Keratinocyte (primary cell): ENCODE measurements around the gene KRTAP10-8. TPM values are rescaled to one million over a fixed set of nuclear protein-coding genes. Genes with fewer than 3 reads are reported as not detected.

ENCODE experiments used
- DNase-seq: peaks from one replicate; pipeline ENCODE4 v3.0.0-alpha.2; 2011; ENCODE audit warnings: low read depth, missing footprints, low spot score
- FAIRE-seq: peaks from 2 replicates; lab custom pipeline; 2011; peaks lifted over from hg19 to GRCh38; lab: Jason Lieb, UNC
- H2AFZ ChIP-seq: 2 replicates; pipeline ENCODE4 v1.6.0; 2012; ENCODE audit warnings: low read length, control low read depth, inconsistent platforms; ENCODE audit not compliant: control insufficient read depth
- H3K27ac ChIP-seq: 2 replicates; pipeline ENCODE4 v1.5.1; 2011; ENCODE audit warnings: low read length; ENCODE audit not compliant: control insufficient read depth, insufficient read depth
- H3K27me3 ChIP-seq: 3 replicates; pipeline ENCODE4 v1.6.0; 2011; ENCODE audit warnings: low read length; ENCODE audit not compliant: control insufficient read depth, insufficient read depth; ENCODE audit errors: extremely low read depth
- H3K36me3 ChIP-seq, 2 experiments: 2 replicates in 1 of 2; 3 replicates in 1 of 2; pipeline ENCODE4 v1.5.1; 2011; ENCODE audit warnings: low read length in 2 of 2, mild to moderate bottlenecking in 1 of 2; ENCODE audit not compliant: control insufficient read depth in 2 of 2, insufficient read depth in 2 of 2; ENCODE audit errors: extremely low read depth in 1 of 2
- H3K4me1 ChIP-seq: 3 replicates; pipeline ENCODE4 v1.5.1; 2011; ENCODE audit warnings: low read length; ENCODE audit not compliant: control insufficient read depth, insufficient read depth; ENCODE audit errors: extremely low read depth
- H3K4me2 ChIP-seq: 3 replicates; pipeline ENCODE4 v1.6.0; 2011; ENCODE audit warnings: low read depth, low read length; ENCODE audit not compliant: control insufficient read depth, insufficient read depth; ENCODE audit errors: extremely low read depth
- H3K4me3 ChIP-seq, 3 experiments: fragments of 200-600 bp in 1 of 3; sonication (generic) in 1 of 3; 2 replicates in 2 of 3; 3 replicates in 1 of 3; pipeline ENCODE4 v1.5.1; 2011 to 2016; ENCODE audit warnings: low read length in 3 of 3, mild to moderate bottlenecking in 3 of 3, control low read depth in 2 of 3, inconsistent platforms in 1 of 3, low read depth in 1 of 3, mixed read lengths in 1 of 3, mixed run types in 1 of 3, moderate library complexity in 1 of 3; ENCODE audit not compliant: control insufficient read depth in 2 of 3, insufficient read depth in 2 of 3; ENCODE audit errors: extremely low read depth in 1 of 3
- H3K79me2 ChIP-seq: 2 replicates; pipeline ENCODE4 v1.6.0; 2012; ENCODE audit warnings: low read length; ENCODE audit not compliant: control insufficient read depth, insufficient read depth
- H3K9ac ChIP-seq: 3 replicates; pipeline ENCODE4 v1.6.0; 2011; ENCODE audit warnings: low read length; ENCODE audit not compliant: control insufficient read depth, insufficient read depth; ENCODE audit errors: extremely low read depth
- H3K9me1 ChIP-seq: 3 replicates; pipeline ENCODE4 v1.6.0; 2011; ENCODE audit warnings: low read length; ENCODE audit not compliant: control insufficient read depth, insufficient read depth; ENCODE audit errors: extremely low read depth
- H3K9me3 ChIP-seq: 2 replicates; pipeline ENCODE4 v1.5.1; 2012; ENCODE audit warnings: low read depth, low read length; ENCODE audit not compliant: control insufficient read depth
- H4K20me1 ChIP-seq: 3 replicates; pipeline ENCODE4 v1.6.0; 2011; ENCODE audit warnings: low read length; ENCODE audit not compliant: control insufficient read depth, insufficient read depth; ENCODE audit errors: extremely low read depth
- EZH2 ChIP-seq: IDR thresholded peaks from one replicate; pipeline ENCODE4 v1.6.1; 2012; ENCODE audit warnings: inconsistent platforms, mild to moderate bottlenecking, low read length, moderate library complexity
- dilution Hi-C: fragments of 300-500 bp; cut with MboI; formaldehyde crosslinking; loops from one replicate; pipeline ENCODE4 v1.7.0; 2020; ENCODE audit warnings: low sequenced_read_pairs; ENCODE audit not compliant: extremely low pct_ligation_motif_present
- polyA plus RNA-seq, 5 experiments: library from polyadenylated mRNA; depleted of rRNA in 3 of 5; stranded (reverse) in 3 of 5; stranded (forward) in 1 of 5; unstranded in 1 of 5; fragments of >200 nt; gene quantifications; 1 replicate in 1 of 5; 2 replicates in 3 of 5; 3 replicates in 1 of 5; pipeline versions ENCODE4 v1.2.1 to v1.2.3, GENCODE V29; 2011 to 2012; ENCODE audit warnings: missing spikeins in 2 of 5, low read depth in 1 of 5, low replicate concordance in 1 of 5
- TF ChIP-seq, protein P1 (sequence below), 3 experiments: IDR thresholded peaks in 1 of 3; conservative IDR thresholded peaks in 1 of 3; optimal IDR thresholded peaks in 1 of 3; 2 replicates in 2 of 3; 3 replicates in 1 of 3; pipeline versions ENCODE3 to v1.5.1; 2011; ENCODE audit warnings: low read length in 3 of 3, mild to moderate bottlenecking in 3 of 3, moderate library complexity in 2 of 3, control low read depth in 1 of 3, inconsistent platforms in 1 of 3; ENCODE audit not compliant: insufficient read depth in 2 of 3; ENCODE audit errors: extremely low read depth in 1 of 3

Gene KRTAP10-8
- polyA plus RNA-seq, 1 donor (not counting 4 experiments of a cell fraction or from before 2014, with no cell fraction given) = not detected

DNA sequence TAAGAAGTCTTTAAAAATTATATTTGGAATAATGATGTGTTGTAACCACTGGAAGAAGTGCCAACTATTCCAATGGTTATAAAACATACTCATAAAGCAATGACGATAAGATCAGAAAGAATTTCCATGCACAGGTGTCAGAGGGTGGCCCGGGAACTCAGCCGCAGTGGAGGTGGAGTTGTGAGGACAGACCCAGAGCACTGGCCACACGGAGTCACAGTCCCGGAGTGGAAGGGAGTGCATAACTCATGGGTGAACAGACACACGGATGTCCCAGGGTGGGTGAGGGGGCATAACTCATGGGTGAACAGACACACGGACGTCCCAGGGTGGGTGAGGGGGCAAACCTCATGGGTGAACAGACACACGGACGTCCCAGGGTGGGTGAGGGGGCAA is 35.9 kb upstream of the KRTAP10-8 start:
- peaks cover 5% of the 10 kb centered on the region for H3K9me3 ChIP-seq
- TF ChIP-seq EZH2 = no peak
- H4K20me1 ChIP-seq = no peaks in the 10 kb centered on the region
- no peak overlapping the region for H2AFZ ChIP-seq
- no peaks in the 10 kb centered on the region for H3K79me2 ChIP-seq
- dilution Hi-C loops = no loop called here
- no peaks in the 10 kb centered on the region for H3K36me3 ChIP-seq
- H3K4me3 ChIP-seq = no peak overlapping the region
- DNase-seq (no peak), FAIRE-seq (no peak)
- no peaks in the 10 kb centered on the region for H3K4me1 ChIP-seq
- no peak overlapping the region for H3K9ac ChIP-seq
- H3K27me3 ChIP-seq = no peaks in the 10 kb centered on the region
- no peak overlapping the region for H3K27ac ChIP-seq
- no peaks in the 10 kb centered on the region for H3K9me1 ChIP-seq
- no peak overlapping the region for H3K4me2 ChIP-seq

DNA sequence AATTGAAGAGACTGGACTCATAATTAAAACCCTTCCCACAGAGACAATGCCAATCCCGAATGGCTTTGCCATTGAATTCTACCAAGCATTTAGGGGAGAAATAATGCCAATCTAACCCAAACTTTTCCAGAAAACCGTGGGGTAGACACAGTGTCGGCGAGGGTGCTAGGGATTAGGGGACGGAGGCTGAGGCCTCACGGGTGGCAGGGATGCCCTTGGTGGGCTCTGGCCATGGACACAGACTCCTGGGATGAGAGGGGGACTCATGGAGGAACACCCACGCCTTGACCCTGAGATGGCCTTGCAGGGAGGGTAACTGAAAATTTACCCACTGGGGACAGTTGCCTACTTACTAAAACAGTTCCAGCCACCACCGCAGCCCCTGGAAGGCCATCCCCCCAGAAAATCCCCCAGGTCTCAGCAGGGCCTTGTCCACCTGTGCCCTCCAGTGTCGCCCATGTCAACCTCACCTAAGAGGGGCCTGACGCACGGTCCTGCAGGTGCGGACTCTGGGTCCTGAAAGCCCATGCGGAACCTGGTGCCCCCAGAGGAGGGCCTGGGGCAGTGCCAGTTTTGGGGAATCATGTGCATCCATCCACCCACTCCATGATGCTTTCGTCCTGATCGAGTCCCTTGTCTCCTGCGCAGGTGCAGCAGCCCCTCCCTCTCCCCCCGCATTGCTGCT is 33.4 kb upstream of the KRTAP10-8 start:
- dilution Hi-C loops = no loop called here
- FAIRE-seq (no peak), DNase-seq (no peak)
- no peaks in the 10 kb centered on the region for H3K36me3 ChIP-seq
- H4K20me1 ChIP-seq = no peaks in the 10 kb centered on the region
- H3K79me2 ChIP-seq = no peaks in the 10 kb centered on the region
- no peak overlapping the region for H3K27ac ChIP-seq
- peaks cover 11% of the 10 kb centered on the region for H3K9me3 ChIP-seq
- H3K4me1 ChIP-seq = no peaks in the 10 kb centered on the region
- no peaks in the 10 kb centered on the region for H3K27me3 ChIP-seq
- no peaks in the 10 kb centered on the region for H3K9me1 ChIP-seq
- H2AFZ ChIP-seq = no peak overlapping the region
- H3K9ac ChIP-seq = no peak overlapping the region
- no peak overlapping the region for H3K4me3 ChIP-seq
- no peak overlapping the region for H3K4me2 ChIP-seq
- no peak for TF ChIP-seq EZH2
- TF ChIP-seq, protein P1, sequence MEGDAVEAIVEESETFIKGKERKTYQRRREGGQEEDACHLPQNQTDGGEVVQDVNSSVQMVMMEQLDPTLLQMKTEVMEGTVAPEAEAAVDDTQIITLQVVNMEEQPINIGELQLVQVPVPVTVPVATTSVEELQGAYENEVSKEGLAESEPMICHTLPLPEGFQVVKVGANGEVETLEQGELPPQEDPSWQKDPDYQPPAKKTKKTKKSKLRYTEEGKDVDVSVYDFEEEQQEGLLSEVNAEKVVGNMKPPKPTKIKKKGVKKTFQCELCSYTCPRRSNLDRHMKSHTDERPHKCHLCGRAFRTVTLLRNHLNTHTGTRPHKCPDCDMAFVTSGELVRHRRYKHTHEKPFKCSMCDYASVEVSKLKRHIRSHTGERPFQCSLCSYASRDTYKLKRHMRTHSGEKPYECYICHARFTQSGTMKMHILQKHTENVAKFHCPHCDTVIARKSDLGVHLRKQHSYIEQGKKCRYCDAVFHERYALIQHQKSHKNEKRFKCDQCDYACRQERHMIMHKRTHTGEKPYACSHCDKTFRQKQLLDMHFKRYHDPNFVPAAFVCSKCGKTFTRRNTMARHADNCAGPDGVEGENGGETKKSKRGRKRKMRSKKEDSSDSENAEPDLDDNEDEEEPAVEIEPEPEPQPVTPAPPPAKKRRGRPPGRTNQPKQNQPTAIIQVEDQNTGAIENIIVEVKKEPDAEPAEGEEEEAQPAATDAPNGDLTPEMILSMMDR (optimal IDR thresholded peaks at IDR 0.05 in 1 of 3, IDR thresholded peaks at IDR 0.05 in 1 of 3, conservative IDR thresholded peaks at IDR 0.05 in 1 of 3; ENCODE audit: extremely low read depth in 1 of 3, insufficient read depth in 2 of 3, low read length in 3 of 3) = no peak
